NK-92 treated with Interleukin-12 subunit alpha and Interleukin-12 subunit beta, amount 100 ng/mL, for 24 hours (cell line): ENCODE data around the gene RERG.
"Not testable (repeated sequence)": the region's sequence is repeated elsewhere in the genome, so short reads cannot be mapped to it uniquely, and the experiment has no call there.

Source experiments
- DNase-seq: peaks from one replicate; lab custom pipeline; 2025; lab: John Stamatoyannopoulos, UW

The RERG gene, protein sequence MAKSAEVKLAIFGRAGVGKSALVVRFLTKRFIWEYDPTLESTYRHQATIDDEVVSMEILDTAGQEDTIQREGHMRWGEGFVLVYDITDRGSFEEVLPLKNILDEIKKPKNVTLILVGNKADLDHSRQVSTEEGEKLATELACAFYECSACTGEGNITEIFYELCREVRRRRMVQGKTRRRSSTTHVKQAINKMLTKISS

DNA sequence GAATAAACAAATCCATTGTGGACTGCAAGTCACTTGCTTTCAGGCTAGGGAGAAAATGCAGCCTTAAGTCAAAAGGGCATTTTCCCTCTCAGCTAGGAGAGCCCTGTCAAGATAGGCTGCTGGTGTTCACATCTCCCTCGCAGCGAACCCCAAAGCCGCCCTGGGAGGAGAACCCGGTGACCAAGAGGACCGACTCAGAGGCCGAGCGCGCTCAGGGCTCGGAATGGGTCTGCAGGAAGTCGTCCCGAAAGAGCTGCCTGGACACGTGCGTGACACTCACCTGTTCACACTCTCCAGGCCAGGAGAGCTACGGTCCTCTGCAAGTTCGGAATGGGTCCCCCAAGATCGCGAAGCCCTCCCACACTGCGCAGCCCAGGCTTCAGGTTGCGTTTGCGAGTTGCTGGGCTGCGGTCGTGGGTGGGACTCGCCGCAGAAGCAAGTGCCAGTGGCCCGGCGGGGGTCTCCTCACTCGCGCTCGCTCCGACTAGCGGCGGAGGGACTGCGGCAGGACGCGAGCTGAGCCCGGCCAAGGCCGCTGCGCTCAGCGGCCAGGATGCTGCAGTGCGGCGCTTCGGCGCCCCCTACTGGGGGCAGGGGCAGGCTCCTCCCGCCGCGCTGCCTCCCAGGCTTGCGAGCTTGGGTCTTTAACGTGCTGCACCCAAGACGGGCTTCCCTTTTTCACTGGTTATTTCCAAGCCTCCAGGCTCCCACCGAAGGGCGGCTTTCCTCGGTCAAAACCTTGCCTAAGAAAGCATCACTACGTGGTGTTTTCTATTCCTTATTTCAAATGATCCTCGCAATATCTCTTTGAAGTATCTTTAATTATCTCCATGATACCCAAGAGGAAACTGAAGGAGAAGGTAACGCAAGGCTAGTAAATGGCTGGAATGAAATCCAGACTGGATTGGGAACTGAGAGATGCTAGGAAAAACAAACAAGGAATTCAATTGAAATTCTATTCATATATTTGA lies at the start of gene RERG:
RERG (minus strand) TSS at position 503 of the 971 bp plus-strand sequence. CDS start 3,928 bp downstream, outside the sequence.
- no peak for DNase-seq

DNA sequence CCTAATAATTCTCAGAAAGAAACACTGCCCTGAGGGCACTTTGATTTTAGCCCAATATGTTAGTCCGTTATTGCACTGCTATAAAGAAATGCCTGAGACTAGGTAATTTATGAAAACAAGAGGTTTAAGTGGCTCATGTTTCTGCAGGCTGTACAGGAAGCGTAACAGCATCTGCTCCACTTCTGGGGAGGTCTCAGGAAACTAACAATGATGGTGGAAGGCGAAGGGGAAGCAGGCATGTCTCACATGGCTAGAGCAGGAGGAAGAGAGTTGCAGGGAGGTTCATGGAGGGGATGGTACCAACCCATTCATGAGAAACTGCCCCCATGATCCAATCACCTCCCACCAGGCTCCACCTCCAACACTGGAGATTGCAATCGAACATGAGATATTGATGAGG lies 49.4 kb upstream of the RERG start:
- no peak for DNase-seq

DNA sequence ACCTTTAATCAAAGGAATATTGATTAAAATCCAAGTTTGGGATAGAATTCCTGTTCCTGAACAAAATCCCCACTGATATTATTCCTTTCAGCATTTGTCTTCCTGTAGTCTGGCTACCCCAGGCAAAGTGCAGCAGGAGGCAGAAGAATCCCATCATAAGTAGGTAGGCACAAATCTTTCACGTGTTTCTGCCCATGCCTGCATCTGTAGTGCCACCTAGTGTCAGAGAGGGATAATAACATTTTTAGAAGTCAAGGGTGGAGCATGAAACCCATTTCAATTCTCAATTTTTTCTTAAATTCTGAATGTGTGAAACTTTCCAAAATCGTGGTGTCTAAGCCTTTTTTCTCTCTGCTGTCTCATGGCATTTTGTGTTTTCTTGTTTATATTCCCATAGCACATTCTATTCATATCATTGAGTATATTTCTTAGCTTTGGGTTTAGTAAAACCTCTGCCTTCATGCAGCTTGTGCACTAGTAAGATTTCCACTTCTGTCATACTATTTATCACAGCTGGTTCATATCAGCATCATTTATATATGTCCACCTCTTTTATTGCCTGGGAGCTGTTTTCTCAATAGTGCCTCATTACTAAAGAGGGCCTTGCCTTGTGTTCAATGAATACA lies 47.8 kb upstream of the RERG start:
- DNase-seq = no peak

DNA sequence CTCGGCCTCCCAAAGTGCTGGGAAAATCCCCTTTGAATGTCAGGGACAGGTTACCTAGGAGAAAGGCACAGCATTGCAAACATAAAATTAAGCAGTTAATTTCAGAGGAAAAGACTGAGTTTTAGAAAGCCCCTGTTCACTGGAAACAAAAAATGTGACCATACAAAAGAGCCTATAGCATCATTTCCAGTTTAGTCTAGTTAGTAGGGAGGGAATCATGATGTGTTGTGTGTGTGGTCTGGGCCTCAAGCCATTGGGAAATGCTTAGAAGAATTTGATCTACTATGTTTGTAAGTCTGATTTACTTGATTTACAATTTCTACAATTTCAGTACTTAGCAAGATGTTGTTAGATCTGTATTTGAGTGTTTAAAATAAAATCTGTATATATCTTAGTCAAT lies 47.1 kb upstream of the RERG start:
- no peak for DNase-seq

DNA sequence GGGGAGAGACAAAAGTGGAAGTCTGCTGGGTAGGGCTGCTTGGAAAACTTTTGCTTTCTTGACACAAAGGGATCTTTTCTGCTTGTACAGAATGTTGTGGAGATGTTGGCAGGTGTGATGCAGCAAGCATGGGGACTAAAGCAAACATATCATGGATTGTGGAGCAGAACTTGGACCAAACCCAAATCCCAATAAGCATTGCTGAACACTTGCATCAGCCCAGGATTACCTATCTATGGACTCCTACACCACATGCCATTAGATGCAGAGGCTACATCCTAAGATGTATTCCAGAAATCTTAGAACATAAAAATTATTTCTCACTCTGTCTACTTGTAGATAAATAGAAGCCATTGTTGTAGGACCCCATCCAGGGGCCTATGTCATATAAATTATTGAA lies 44.7 kb upstream of the RERG start:
- no peak for DNase-seq

DNA sequence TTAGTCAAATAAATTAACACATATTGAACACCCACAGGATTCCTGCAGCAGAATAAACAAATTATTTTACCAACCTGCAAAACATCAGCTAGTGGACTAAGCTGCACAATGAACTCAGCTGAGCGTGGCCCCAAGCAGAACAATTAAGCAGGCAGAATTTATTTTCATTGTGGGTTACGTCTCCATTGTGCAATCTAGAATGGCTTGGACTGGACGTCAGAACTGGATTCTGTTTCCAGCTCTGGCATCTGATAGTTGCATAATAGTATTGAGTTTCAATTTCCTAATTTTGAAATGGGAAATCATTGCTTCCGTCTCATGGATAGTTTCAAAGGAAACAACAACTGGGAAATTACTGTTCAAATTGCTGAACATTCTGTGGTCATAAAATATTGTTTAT lies 35.5 kb upstream of the RERG start:
- no peak for DNase-seq

DNA sequence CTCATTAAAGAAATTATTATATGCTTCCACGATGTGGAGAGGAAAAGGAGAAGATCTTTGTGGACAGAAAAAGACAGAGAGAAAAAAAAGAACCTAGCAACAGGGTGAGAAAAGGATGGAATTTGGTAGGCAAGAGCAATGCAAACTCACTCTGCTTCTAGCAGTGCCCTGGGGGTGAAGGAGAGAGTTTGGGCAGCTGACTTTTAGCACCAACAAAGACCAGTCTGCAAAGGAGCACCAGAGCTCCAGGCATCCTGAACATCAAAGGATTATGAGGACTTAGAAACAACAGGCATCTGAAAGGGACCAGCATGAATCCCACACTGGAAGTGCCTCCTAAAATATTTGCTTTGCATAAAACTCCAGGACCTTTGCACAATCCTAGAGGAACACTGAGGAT lies 32.8 kb upstream of the RERG start:
- DNase-seq = no peak

DNA sequence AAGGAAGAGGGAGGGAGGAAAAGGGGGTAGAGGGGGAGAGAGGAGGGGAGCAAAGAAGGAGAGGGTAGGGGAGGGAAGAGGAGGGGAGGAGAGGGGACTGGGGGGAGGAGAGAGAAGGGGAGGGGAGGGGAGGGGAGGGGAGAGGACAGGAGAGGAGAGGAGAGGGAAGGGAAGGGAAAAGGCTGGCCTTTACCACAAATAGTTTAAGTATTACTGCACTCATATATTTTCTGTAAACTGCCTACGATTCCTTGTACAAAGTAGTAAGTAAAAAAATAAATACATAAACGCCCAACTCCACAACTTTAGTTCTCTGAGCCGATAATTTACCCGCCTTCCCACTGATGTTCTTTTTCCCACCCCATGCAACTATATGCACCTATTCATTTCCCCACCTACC lies 23.7 kb upstream of the RERG start:
- no peak for DNase-seq

DNA sequence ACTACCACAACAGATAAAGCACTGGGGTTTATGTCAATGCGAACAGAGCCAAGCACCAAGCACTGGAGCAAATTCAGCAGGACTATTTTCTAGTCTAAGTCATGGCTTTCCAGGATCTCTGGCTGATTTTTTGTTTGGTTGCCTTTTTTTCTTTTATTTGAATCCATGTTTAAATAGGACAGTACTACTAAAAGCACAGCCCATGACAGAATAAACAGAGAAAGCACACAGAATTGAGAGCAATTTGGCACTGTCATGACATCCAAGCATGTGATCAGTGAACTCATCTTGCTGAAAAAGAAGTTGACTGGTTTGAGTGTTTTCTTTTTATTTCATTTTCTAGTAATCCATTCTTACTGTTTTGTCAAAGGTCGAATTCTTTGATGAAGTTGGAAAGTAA lies 23.1 kb upstream of the RERG start:
- DNase-seq = no peak

DNA sequence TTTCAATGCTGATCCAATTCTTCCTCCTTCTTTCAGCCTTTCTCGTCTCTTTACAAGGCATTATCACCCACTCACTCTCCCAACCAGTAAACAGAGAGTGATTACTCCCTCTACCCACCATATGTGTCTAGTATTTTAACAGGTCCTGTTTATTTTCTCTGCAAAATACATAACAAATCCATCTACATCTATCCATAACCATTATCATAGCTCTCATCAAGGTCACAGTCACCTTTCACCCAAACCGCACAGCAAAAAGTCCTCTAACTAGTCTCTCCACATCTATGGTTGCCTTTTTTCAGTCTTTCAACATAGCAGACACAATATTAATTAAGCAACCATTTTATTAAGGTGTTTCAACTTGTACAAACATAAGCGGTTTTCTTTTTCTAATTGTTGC lies 21.9 kb upstream of the RERG start:
- DNase-seq = no peak

DNA sequence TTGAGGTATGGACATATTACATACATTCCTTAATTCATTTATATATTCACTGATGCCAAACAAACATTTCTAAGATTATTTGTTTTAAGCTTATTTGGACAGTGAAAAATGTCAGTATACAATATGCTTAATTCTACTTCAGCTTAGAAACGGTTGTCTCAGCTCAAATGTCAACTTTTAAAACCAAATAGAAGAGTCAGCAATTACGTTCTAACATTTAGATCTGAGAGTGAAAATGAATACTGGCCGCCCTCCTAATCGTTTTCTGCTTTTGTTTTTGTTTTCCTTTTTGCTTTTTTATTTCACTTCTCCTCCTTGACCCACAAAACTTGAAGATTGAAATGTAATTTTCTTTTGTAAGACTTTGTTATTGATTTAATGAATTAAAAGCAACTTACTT lies 19.7 kb upstream of the RERG start:
- DNase-seq = no peak

DNA sequence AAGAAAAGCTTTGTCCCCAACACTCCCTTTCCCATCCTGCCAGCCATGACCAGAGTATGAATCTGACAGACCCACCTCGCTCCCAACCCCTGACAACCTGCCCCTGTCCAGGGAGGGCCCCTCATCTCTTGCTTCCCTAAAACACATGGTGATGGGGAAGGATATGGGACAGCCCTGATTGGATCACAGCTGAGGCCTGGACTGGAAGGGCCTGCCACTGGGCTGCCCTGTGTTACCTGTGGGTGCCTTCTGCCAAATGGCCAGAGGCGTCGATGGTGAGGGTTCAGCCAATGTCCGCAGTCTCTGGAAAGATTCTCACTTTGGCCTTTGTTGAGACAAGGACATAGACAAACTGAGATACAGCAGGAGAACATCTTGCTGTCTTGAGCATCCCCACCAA lies 13.3 kb upstream of the RERG start:
- no peak for DNase-seq

DNA sequence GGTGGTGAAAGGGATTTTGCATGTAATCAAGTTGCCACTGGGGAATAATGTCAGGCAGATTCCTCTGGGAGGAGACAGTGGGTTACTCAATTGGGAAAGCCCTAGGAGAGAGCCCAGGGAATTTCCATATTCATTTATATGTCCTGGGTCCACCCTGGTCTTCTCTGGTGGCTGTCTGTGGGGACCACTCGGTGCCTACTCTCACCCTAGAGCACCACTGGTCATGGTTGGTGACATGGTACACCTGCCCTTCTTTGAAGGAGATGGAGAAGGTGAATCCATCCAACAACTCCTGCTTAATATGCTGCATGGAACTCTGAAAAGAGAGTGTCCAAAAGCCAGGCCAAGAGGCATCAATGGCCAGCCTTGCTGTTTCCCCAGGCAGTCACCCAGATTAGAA lies 12.8 kb upstream of the RERG start:
- no peak for DNase-seq

DNA sequence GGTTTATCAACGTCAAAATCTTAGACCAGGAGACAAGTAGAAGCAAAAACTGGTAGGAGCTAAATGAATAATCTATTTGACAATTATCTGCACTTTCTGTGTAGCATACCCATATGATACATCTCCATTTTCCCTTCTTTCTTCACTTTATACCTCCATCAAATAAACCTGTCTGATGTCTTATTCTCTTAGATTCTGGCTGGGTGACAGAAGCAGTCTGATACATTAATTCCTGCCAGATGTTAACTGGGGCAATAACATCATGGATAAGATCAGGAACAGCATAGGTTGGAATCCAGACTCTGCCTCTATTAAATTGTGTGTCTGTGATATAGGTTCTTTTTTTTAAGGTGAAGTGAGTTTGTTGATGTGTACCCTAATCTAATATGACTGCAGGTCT lies 11.7 kb upstream of the RERG start:
- DNase-seq = no peak

DNA sequence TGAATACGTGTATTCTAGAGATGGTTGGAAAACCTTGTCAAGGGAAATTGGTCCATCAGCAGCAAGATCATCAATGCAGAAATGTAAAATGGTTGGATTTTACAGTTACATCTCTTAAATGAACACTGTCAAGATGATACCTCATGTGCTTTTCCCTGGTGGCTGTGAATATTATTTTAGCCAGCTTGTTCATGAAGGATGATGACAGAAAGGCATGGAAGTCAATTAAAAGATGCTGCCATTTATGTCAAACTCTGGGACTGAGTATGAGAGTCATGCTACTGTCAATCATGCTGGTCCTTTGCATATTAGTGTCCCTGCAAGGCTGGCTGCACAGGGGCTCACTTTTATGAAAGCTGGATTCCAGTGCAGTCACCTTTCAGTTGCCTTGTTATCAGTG lies 10.3 kb upstream of the RERG start:
- no peak for DNase-seq

DNA sequence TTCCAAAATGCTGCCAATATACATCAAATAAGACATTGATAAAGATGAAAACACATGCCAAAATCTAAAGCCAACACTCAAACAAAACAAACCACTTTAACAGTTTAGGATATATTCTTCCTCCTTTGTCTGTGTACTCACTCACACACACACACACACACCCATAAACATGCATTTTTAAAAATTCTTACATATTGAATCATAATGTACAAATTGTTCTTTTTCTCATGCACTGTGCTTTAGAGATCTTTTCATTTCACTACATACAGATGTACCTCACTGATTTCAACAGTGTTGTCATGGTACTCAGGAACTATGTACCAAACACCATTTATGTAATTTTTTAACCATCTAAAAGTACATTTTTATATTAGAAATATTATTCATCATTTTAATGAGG lies 9.5 kb upstream of the RERG start:
- no peak for DNase-seq

DNA sequence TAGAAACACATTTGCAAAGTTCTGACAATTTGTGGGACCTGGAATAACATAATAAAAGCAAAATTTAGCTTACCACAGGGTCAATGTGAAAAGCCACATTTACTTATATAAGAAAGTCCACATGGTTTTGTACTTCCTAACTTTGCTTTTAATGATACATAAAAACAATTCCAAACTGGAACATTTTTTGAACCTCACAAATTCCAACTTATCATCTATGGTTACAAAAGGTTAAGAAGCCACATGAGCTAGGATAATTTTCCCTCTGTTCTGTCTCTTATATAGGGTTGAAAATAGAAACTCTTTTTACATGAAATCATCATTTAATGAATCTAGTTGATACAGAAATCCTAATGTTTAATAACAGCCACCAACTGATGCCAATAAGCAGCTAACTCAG lies 8.9 kb upstream of the RERG start:
- no peak for DNase-seq

DNA sequence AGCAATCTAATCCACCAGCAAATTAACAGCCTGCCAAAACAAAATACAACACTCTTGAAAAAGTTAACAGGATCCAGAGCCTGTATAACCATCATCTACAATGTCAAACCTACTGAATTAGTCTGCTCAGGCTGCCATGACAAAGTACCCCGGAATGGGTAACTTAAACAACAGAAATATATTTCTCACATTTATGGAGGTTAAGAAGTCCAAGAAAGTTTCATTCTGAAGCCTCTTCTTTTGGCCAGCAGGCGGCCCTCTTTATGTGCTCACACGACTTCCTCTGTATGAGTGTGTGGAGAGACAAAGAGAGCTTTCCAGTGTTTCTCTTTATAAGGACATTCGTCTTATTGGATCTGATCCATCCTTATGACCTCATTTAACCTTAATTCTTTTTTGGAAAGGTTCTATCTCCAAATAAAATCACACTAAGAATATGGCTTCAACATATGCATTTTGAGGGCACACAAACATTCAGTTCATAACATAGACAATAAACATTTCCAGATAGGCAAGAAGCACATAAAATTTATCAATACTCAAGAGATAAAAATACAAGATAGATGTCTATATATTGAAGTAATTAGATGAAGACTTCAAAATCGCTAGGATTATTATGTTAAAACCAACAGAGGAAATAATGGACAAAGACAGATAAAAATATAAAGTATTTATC lies 5.9 kb upstream of the RERG start:
- no peak for DNase-seq

DNA sequence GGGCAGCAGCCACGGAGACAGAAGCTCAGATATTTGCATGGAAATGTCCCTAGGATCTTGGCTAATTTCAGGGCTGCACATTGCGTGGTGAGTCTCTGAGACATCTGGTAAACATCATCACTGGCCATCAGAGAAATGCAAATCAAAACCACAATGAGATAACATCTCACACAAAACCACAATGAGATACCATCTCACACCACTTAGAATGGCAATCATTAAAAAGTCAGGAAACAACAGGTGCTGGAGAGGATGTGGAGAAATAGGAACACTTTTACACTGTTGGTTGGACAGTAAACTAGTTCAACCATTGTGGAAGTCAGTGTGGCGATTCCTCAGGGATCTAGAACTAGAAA lies 4.6 kb upstream of the RERG start:
- DNase-seq = not testable (repeated sequence)

DNA sequence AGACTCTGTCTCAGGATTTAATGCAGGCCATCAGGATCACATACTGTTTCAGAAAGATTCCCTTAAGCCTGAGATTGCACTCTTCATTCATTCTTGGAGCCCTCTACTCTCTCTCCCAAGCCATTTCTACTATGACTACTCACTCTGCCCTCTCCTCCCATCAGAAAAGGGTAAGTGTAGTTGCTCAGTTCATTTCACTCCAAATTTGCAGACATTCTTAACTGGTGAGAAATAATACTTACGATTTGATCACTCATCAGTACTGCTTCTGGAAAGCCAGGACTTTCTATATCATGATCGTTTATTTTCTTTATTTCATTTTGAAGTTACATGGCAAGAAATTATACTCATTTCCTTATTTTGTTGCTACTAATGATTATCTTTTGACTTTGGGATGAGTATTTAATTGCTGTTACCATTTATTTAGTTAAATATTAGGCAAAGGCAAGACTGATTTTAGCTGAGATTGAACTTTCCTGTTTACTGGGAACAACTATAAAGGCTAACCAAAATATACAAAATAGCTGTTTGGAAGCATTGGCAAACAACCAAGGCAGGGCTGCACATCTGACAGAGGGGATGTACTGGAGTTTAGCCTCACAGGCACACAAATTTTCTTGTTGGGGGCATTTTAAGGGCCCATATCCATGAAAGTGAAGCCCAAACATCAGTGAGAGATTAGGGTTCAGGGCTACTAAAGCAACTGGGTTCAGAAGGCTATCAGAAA lies 4.1 kb upstream of the RERG start:
- no peak for DNase-seq

DNA sequence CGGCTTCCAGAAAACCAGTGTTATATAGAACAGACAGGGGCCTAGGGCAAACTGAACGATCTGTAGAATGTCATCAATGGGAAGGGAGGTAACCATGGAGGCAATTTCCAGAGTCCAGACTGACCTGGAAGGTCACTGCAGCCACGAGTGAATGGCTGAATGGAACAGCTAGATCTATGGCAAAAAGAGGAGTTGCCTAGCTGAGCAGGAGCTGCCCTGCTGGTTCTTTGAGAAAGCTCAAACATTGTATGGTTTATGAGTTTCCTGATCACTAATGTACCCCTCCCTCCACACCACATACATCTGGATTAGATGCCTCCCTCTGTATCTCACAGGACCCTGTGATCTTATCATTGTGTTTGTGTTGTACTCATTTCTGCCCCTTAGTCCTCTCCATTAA lies 1.0 kb upstream of the RERG start:
- no peak for DNase-seq

DNA sequence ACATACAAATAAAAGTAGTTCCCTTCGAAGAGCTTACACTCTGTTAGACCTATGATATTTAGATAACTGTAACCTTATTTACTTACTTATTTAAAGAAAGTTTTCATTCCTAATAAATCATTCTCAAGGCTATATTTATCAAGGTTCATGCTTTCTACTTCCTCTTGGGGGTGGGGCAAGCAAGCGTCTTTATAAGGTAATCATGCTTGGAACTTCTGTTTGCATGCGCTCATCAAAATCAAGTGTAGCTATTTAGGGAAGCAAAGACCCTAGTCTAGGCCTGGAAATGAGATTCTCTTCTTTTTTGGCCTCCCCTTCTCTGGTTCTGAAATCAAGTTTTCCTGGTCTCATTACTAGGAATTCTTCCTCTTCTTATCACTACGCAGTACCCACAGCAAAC lies 766 bp downstream of the RERG start:
- DNase-seq = no peak
